ENCODE measurements around the gene KSR2.

GRCh38 chr12:117453961-117454360 lies 514.8 kb downstream of the KSR2 start:
- TF ChIP-seq CTCF (IDR thresholded peaks at IDR 0.05) (no peak), POLR2A (IDR thresholded peaks at IDR 0.05) (no peak)

All from testis (tissue), 2 donors.